K562 (cell line): ENCODE measurements around the gene CD248.

Experiments
- ARNT ChIP-seq, 2 experiments: fragments of 450-650 bp; IDR thresholded peaks; 2 replicates each; pipeline ENCODE4 v1.6.1; 2016; ENCODE audit warnings: mild to moderate bottlenecking in 1 of 2
- ELF4 ChIP-seq: fragments of 450-650 bp; formaldehyde crosslinking; IDR thresholded peaks from 2 replicates; pipeline ENCODE4 v1.4.0; 2022; ENCODE audit warnings: missing genetic modification characterization
- EZH2 ChIP-seq: IDR thresholded peaks from 2 replicates; pipeline ENCODE4 v1.6.1; 2012; ENCODE audit warnings: low read depth, mild to moderate bottlenecking, inconsistent platforms, low read length, borderline replicate concordance
- GATA2 ChIP-seq: sonication (generic); formaldehyde crosslinking; IDR thresholded peaks from 2 replicates; pipeline ENCODE4 v1.4.0; 2020; ENCODE audit warnings: mild to moderate bottlenecking, missing genetic modification reagents
- KDM4B ChIP-seq, 2 experiments: fragments of 450-650 bp in 1 of 2; sonication (generic) in 1 of 2; IDR thresholded peaks; 2 replicates each; pipeline ENCODE4 v1.6.1; 2016 to 2017; ENCODE audit warnings: borderline replicate concordance in 2 of 2, antibody characterized with exemption in 1 of 2, low read depth in 1 of 2, mild to moderate bottlenecking in 1 of 2
- RFX5 ChIP-seq: IDR thresholded peaks from 2 replicates; pipeline ENCODE4 v1.6.1; 2011; ENCODE audit warnings: low read depth, mild to moderate bottlenecking, improper control_type of control experiment, low read length
- ZFX ChIP-seq: sonication (generic); formaldehyde crosslinking; IDR thresholded peaks from 2 replicates; pipeline ENCODE4 v1.8.0; 2022; ENCODE audit warnings: mild to moderate bottlenecking, missing genetic modification reagents, moderate library complexity
- ZKSCAN8 ChIP-seq: fragments of 200-800 bp; sonication (Bioruptor generic); IDR thresholded peaks from 2 replicates; pipeline ENCODE4 v1.6.1; 2016; ENCODE audit warnings: missing genetic modification characterization, missing compliant biosample characterization
- ZNF584 ChIP-seq: fragments of 200-800 bp; sonication (Bioruptor generic); IDR thresholded peaks from 2 replicates; pipeline ENCODE4 v1.6.1; 2016; ENCODE audit warnings: low read depth, mild to moderate bottlenecking, missing genetic modification characterization, missing compliant biosample characterization
- ZNF76 ChIP-seq: fragments of 250-450 bp; sonication (Bioruptor Pico); IDR thresholded peaks from 2 replicates; pipeline ENCODE4 v1.4.0; 2020; ENCODE audit warnings: mild to moderate bottlenecking, moderate library complexity, borderline replicate concordance
- TF ChIP-seq, protein P1 (sequence below): sonication (generic); formaldehyde crosslinking; IDR thresholded peaks from 2 replicates; pipeline ENCODE4 v1.9.0; 2022; ENCODE audit warnings: mild to moderate bottlenecking, missing genetic modification reagents
- TF ChIP-seq, protein P2 (sequence below): fragments of 250-450 bp; sonication (Bioruptor Pico); IDR thresholded peaks from 2 replicates; pipeline ENCODE4 v1.8.0; 2022; ENCODE audit warnings: moderate library complexity, mild to moderate bottlenecking, inconsistent platforms
- TF ChIP-seq, protein P3 (sequence below): sonication (generic); formaldehyde crosslinking; IDR thresholded peaks from 2 replicates; pipeline ENCODE4 v1.8.0; 2022; ENCODE audit warnings: missing genetic modification reagents, mild to moderate bottlenecking, borderline replicate concordance
- TF ChIP-seq, protein P4 (sequence below), 2 experiments: fragments of 450-650 bp in 1 of 2; IDR thresholded peaks; 2 replicates each; pipeline ENCODE4 v1.6.1; 2011 to 2017; ENCODE audit warnings: low read depth in 2 of 2, antibody characterized with exemption in 1 of 2, borderline replicate concordance in 1 of 2, low read length in 1 of 2, mild to moderate bottlenecking in 1 of 2, mixed read lengths in 1 of 2; ENCODE audit not compliant: control insufficient read depth in 1 of 2

DNA sequence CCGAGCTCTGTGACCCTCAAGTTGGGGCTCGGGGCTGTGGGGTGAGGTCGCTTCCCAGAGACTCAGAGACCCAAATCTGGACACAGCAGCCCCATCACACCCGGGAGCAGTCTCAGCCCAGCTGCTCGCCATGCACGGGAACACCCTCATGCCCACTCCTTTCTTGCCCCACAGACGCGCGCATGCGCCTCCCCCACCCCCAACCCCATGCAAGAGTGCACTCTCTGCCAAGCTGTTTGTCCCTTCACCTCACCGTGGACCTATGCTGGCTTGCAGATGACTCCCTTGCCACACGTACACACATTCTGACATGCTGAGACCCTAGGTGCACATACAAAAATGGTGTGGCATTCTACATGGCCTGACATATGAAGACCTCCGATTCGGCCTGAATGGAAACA, 478 bp upstream of the CD248 start:
- no peak for TF ChIP-seq RFX5
- TF ChIP-seq, protein P1, sequence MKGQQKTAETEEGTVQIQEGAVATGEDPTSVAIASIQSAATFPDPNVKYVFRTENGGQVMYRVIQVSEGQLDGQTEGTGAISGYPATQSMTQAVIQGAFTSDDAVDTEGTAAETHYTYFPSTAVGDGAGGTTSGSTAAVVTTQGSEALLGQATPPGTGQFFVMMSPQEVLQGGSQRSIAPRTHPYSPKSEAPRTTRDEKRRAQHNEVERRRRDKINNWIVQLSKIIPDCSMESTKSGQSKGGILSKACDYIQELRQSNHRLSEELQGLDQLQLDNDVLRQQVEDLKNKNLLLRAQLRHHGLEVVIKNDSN (CRISPR knock-in tag): no peak
- TF ChIP-seq EZH2: no peak
- no peak for TF ChIP-seq ZNF76 (CRISPR knock-in tag)
- TF ChIP-seq, protein P2, sequence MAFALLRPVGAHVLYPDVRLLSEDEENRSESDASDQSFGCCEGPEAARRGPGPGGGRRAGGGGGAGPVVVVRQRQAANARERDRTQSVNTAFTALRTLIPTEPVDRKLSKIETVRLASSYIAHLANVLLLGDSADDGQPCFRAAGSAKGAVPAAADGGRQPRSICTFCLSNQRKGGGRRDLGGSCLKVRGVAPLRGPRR (CRISPR knock-in tag): no peak
- no peak for TF ChIP-seq ZKSCAN8 (CRISPR knock-in tag)
- no peak for TF ChIP-seq ZNF584 (CRISPR knock-in tag)
- TF ChIP-seq ZFX (CRISPR knock-in tag): no peak
- TF ChIP-seq, protein P3, sequence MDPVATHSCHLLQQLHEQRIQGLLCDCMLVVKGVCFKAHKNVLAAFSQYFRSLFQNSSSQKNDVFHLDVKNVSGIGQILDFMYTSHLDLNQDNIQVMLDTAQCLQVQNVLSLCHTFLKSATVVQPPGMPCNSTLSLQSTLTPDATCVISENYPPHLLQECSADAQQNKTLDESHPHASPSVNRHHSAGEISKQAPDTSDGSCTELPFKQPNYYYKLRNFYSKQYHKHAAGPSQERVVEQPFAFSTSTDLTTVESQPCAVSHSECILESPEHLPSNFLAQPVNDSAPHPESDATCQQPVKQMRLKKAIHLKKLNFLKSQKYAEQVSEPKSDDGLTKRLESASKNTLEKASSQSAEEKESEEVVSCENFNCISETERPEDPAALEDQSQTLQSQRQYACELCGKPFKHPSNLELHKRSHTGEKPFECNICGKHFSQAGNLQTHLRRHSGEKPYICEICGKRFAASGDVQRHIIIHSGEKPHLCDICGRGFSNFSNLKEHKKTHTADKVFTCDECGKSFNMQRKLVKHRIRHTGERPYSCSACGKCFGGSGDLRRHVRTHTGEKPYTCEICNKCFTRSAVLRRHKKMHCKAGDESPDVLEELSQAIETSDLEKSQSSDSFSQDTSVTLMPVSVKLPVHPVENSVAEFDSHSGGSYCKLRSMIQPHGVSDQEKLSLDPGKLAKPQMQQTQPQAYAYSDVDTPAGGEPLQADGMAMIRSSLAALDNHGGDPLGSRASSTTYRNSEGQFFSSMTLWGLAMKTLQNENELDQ: no peak
- no peak for TF ChIP-seq ARNT (IDR thresholded peaks at IDR 0.05)
- TF ChIP-seq, protein P4, sequence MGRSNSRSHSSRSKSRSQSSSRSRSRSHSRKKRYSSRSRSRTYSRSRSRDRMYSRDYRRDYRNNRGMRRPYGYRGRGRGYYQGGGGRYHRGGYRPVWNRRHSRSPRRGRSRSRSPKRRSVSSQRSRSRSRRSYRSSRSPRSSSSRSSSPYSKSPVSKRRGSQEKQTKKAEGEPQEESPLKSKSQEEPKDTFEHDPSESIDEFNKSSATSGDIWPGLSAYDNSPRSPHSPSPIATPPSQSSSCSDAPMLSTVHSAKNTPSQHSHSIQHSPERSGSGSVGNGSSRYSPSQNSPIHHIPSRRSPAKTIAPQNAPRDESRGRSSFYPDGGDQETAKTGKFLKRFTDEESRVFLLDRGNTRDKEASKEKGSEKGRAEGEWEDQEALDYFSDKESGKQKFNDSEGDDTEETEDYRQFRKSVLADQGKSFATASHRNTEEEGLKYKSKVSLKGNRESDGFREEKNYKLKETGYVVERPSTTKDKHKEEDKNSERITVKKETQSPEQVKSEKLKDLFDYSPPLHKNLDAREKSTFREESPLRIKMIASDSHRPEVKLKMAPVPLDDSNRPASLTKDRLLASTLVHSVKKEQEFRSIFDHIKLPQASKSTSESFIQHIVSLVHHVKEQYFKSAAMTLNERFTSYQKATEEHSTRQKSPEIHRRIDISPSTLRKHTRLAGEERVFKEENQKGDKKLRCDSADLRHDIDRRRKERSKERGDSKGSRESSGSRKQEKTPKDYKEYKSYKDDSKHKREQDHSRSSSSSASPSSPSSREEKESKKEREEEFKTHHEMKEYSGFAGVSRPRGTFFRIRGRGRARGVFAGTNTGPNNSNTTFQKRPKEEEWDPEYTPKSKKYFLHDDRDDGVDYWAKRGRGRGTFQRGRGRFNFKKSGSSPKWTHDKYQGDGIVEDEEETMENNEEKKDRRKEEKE (IDR thresholded peaks at IDR 0.05; ENCODE audit: borderline replicate concordance in 1 of 2, control insufficient read depth in 1 of 2, low read depth in 2 of 2, low read length in 1 of 2): no peak
- TF ChIP-seq KDM4B (IDR thresholded peaks at IDR 0.05; ENCODE audit: borderline replicate concordance in 2 of 2, low read depth in 1 of 2): no peak
- TF ChIP-seq GATA2 (CRISPR knock-in tag): no peak
- no peak for TF ChIP-seq ELF4
